ENCODE measurements around the gene PEX19.

GRCh38 chr1:160328184-160328583, 43.3 kb upstream of the PEX19 start:
- no peak for TF ChIP-seq SUZ12 (IDR thresholded peaks at IDR 0.05)
- no peak for TF ChIP-seq FOXA1 (IDR thresholded peaks at IDR 0.05)

Measured in HEK293T (cell line).